CD14-positive monocyte (primary cell): ENCODE results near the gene HCN4. TPM values are rescaled to one million over a fixed set of nuclear protein-coding genes. Genes with fewer than 3 reads are reported as not detected.

Experiments
- DNase-seq, 3 donors: peaks; one replicate each; pipeline ENCODE4 v3.0.0-alpha.2; 2011 to 2022
- H2AFZ ChIP-seq: 2 replicates; pipeline ENCODE4 v1.6.0; 2012; ENCODE audit warnings: mild to moderate bottlenecking, low read depth, low read length, inconsistent platforms; ENCODE audit not compliant: insufficient read depth, poor library complexity, severe bottlenecking
- H3K27ac ChIP-seq, 2 donors: 1 replicate in 1 of 2; 2 replicates in 1 of 2; pipeline ENCODE4 v1.5.1; 2012 to 2013; ENCODE audit warnings: low read length in 2 of 2, control low read depth in 1 of 2, inconsistent platforms in 1 of 2, low read depth in 1 of 2, mild to moderate bottlenecking in 1 of 2
- H3K27me3 ChIP-seq, 2 donors: one replicate each; pipeline versions ENCODE4 v1.6.0 to v1.6.1; 2011 to 2013; ENCODE audit warnings: low read length in 2 of 2; ENCODE audit not compliant: control insufficient read depth in 2 of 2, insufficient read depth in 2 of 2
- H3K36me3 ChIP-seq, 2 donors: replicated peaks in 1 of 2; 1 replicate in 1 of 2; 2 replicates in 1 of 2; pipeline versions ENCODE4 v1.5.1 to v1.6.1; 2012 to 2013; ENCODE audit warnings: low read length in 2 of 2, control low read depth in 1 of 2, inconsistent platforms in 1 of 2, mild to moderate bottlenecking in 1 of 2; ENCODE audit not compliant: insufficient read depth in 2 of 2, control insufficient read depth in 1 of 2
- H3K4me1 ChIP-seq, 2 donors: 1 replicate in 1 of 2; 2 replicates in 1 of 2; pipeline versions ENCODE4 v1.5.1 to v1.6.1; 2012 to 2013; ENCODE audit warnings: low read length in 2 of 2, control low read depth in 1 of 2, inconsistent platforms in 1 of 2, mild to moderate bottlenecking in 1 of 2, moderate library complexity in 1 of 2; ENCODE audit not compliant: insufficient read depth in 2 of 2, control insufficient read depth in 1 of 2
- H3K4me2 ChIP-seq: replicated peaks from 2 replicates; pipeline ENCODE3; 2012; ENCODE audit warnings: low read length, moderate library complexity, mild to moderate bottlenecking; ENCODE audit not compliant: poor library complexity, severe bottlenecking; ENCODE audit errors: extremely low read depth
- H3K4me3 ChIP-seq, 3 experiments: fragments of 200-600 bp in 1 of 3; sonication (generic) in 1 of 3; replicated peaks in 1 of 3; 1 replicate in 2 of 3; 2 replicates in 1 of 3; pipeline ENCODE4 v1.5.1; 2011 to 2013; ENCODE audit warnings: low read length in 3 of 3, mild to moderate bottlenecking in 3 of 3, control low read depth in 2 of 3, low read depth in 2 of 3, inconsistent platforms in 1 of 3, moderate library complexity in 1 of 3
- H3K79me2 ChIP-seq: 2 replicates; pipeline ENCODE4 v1.6.0; 2012; ENCODE audit warnings: mild to moderate bottlenecking, control low read depth, inconsistent platforms, low read length, moderate library complexity; ENCODE audit not compliant: insufficient read depth
- H3K9ac ChIP-seq: 2 replicates; pipeline ENCODE4 v1.6.0; 2017; ENCODE audit warnings: low read length, mild to moderate bottlenecking; ENCODE audit not compliant: insufficient read depth, poor library complexity, severe bottlenecking
- H3K9me3 ChIP-seq, 2 donors: replicated peaks in 1 of 2; 1 replicate in 1 of 2; 2 replicates in 1 of 2; pipeline versions ENCODE4 v1.5.1 to v1.6.1; 2012 to 2013; ENCODE audit warnings: low read length in 2 of 2, control low read depth in 1 of 2; ENCODE audit not compliant: control insufficient read depth in 1 of 2, insufficient read depth in 1 of 2
- H4K20me1 ChIP-seq: 2 replicates; pipeline ENCODE4 v1.6.0; 2012; ENCODE audit warnings: mild to moderate bottlenecking, low read length, control low read depth, moderate library complexity; ENCODE audit not compliant: insufficient read depth
- H3K27ac Mint-ChIP-seq, 7 donors: one replicate each; pipeline ENCODE4 v1.8.0; 2020; ENCODE audit warnings: mild to moderate bottlenecking in 7 of 7, mixed read lengths in 7 of 7, moderate library complexity in 6 of 7, inconsistent platforms in 2 of 7
- H3K27me3 Mint-ChIP-seq, 3 donors: one replicate each; pipeline ENCODE4 v1.8.0; 2021 to 2022; ENCODE audit warnings: low read depth in 3 of 3, mild to moderate bottlenecking in 3 of 3, mixed read lengths in 3 of 3, moderate library complexity in 3 of 3, inconsistent platforms in 1 of 3
- H3K36me3 Mint-ChIP-seq, 2 donors: one replicate each; pipeline ENCODE4 v1.8.0; 2020; ENCODE audit warnings: mixed read lengths in 2 of 2, inconsistent platforms in 1 of 2, mild to moderate bottlenecking in 1 of 2
- H3K4me1 Mint-ChIP-seq: one replicate; pipeline ENCODE4 v1.8.0; 2020; ENCODE audit warnings: mild to moderate bottlenecking, mixed read lengths
- H3K4me3 Mint-ChIP-seq, 2 donors: one replicate each; pipeline ENCODE4 v1.8.0; 2020; ENCODE audit warnings: mild to moderate bottlenecking in 2 of 2, mixed read lengths in 2 of 2, moderate library complexity in 1 of 2
- H3K9me3 Mint-ChIP-seq, 7 donors: one replicate each; pipeline ENCODE4 v1.8.0; 2020 to 2022; ENCODE audit warnings: mixed read lengths in 7 of 7, mild to moderate bottlenecking in 6 of 7, moderate library complexity in 6 of 7, inconsistent platforms in 2 of 7
- CTCF ChIP-seq: fragments of 200-600 bp; IDR thresholded peaks from one replicate; pipeline ENCODE4 v1.8.0; 2022; ENCODE audit warnings: antibody characterized with exemption, mild to moderate bottlenecking
- WGBS: methylation state at CpG from one replicate; pipeline ENCODE4 v1.1.5; 2013; ENCODE audit warnings: missing lambda C conversion rate; ENCODE audit not compliant: insufficient coverage; 5-methylcytosine and 5-hydroxymethylcytosine counted together
- intact Hi-C, 2 donors: fragments of 100-400 bp; cut with micrococcal nuclease; formaldehyde crosslinking; loops; one replicate each; pipeline versions ENCODE4 v1.15.0 to v1.15.1; 2023
- polyA plus RNA-seq, 3 donors: library from polyadenylated mRNA; depleted of rRNA in 1 of 3; unstranded in 2 of 3; stranded (reverse) in 1 of 3; fragments of 300-500 nt in 2 of 3; fragments of >200 nt in 1 of 3; fragmentation: Illumina TruSeq in 2 of 3; gene quantifications; 1 replicate in 2 of 3; 2 replicates in 1 of 3; pipeline ENCODE4 v1.2.3, GENCODE V29; 2012 to 2021

HCN4 gene
- polyA plus RNA-seq, 3 donors = not detected

GRCh38 chr15:73387507-73388255 is 18.9 kb upstream of the HCN4 start:
- peaks cover 9 to 15% of the 10 kb centered on the region in 2 donors for H3K4me1 ChIP-seq
- H3K79me2 ChIP-seq = no peaks in the 10 kb centered on the region
- Mint-ChIP-seq H3K4me1 (peaks cover 22% of the 10 kb centered on the region), H3K36me3 (no peaks in the 10 kb centered on the region), H3K27me3 (peaks cover 33 to 52% (median 34%) of the 10 kb centered on the region in 3 donors), H3K4me3 (peak overlapping the region in 1 of 2 donors; percentile 63), H3K9me3 (peaks cover 0 to 13% (median 8%) of the 10 kb centered on the region in 7 donors), H3K27ac (peak overlapping the region in 1 of 7 donors; percentile 16)
- H2AFZ ChIP-seq = no peak overlapping the region
- peaks cover 5 to 19% of the 10 kb centered on the region in 2 donors for H3K27me3 ChIP-seq
- TF ChIP-seq CTCF = no peak
- H3K9me3 ChIP-seq = peaks cover 6 to 7% of the 10 kb centered on the region in 2 donors
- H4K20me1 ChIP-seq = no peaks in the 10 kb centered on the region
- no peak overlapping the region for H3K4me3 ChIP-seq
- no peaks in the 10 kb centered on the region for H3K36me3 ChIP-seq
- H3K27ac ChIP-seq = no peak overlapping the region
- H3K9ac ChIP-seq = no peak overlapping the region
- WGBS = 67% methylated on average over 6 of the region's 12 CpGs
- intact Hi-C loops = no loop called here
- peak in 2 of 3 donors; percentile 7 to 47 for DNase-seq
- H3K4me2 ChIP-seq = peak overlapping the region; percentile 22

DNA sequence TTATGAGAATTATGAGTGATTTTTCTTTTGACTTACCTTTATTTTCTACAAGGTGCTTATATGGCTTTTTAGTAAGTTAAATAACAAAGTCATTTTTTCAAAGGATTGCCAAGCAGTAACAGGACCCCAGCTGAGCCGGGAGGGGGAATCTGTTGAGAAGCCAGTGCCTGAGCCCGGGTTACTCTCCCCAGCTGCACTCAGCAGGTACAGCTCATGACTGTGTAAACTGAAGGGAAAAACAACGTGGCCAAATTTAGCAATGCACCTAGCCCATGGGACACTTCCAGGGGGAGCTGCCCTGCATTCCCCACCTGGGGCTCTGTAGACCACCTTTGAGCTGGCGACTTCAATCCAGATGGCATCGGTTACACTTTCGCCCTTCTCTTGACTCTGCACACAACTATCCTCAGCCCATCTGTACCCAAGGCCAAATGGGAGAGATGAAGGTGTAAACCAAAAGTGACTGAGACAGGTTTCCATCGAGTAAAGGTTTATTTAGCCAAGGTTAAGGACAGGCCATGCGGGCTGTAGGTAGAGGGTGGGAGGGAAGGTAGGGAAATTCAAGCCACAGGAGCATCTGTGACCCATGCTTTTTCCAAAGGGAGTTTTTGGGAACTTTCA is 18.2 kb upstream of the HCN4 start:
- Histone ChIP-seq H3K79me2 (no peaks in the 10 kb centered on the region), H3K4me1 (peaks cover 9 to 15% of the 10 kb centered on the region in 2 donors), H2AFZ (no peak overlapping the region), H3K4me2 (peak overlapping the region; percentile 22), H3K9ac (no peak overlapping the region), H3K9me3 (peaks cover 6 to 7% of the 10 kb centered on the region in 2 donors), H3K4me3 (no peak overlapping the region), H3K36me3 (no peaks in the 10 kb centered on the region), H4K20me1 (no peaks in the 10 kb centered on the region), H3K27ac (no peak overlapping the region), H3K27me3 (peaks cover 5 to 19% of the 10 kb centered on the region in 2 donors)
- no peak for TF ChIP-seq CTCF
- WGBS = 63% methylated on average over 4 of the region's 8 CpGs
- H3K9me3 Mint-ChIP-seq = peaks cover 0 to 15% (median 10%) of the 10 kb centered on the region in 7 donors
- no peaks in the 10 kb centered on the region for H3K36me3 Mint-ChIP-seq
- peaks cover 31 to 49% (median 32%) of the 10 kb centered on the region in 3 donors for H3K27me3 Mint-ChIP-seq
- no peak overlapping the region for H3K27ac Mint-ChIP-seq
- H3K4me3 Mint-ChIP-seq = peak overlapping the region in 1 of 2 donors; percentile 63
- peaks cover 21% of the 10 kb centered on the region for H3K4me1 Mint-ChIP-seq
- DNase-seq = no peak
- intact Hi-C loops = no loop called here
